Neuronal stem cell (in vitro differentiated cells): Measurements from ENCODE around the gene MAP3K4.

Experiments
- DNase-seq: peaks from one replicate; pipeline ENCODE4 v3.0.0-alpha.2; 2013; ENCODE audit warnings: low spot score
- H2AFZ ChIP-seq: one replicate; pipeline ENCODE4 v1.6.1; 2013; ENCODE audit warnings: mild to moderate bottlenecking, low read length, inconsistent platforms
- H2AK5ac ChIP-seq: 2 replicates; pipeline ENCODE4 v1.6.1; 2013; ENCODE audit warnings: low read depth, mild to moderate bottlenecking, inconsistent platforms, low read length, moderate library complexity, mixed read lengths
- H2BK120ac ChIP-seq: 2 replicates; pipeline ENCODE4 v1.6.1; 2013; ENCODE audit warnings: low read depth, mild to moderate bottlenecking, inconsistent platforms, low read length, moderate library complexity, mixed read lengths
- H2BK12ac ChIP-seq: one replicate; pipeline ENCODE4 v1.6.1; 2013; ENCODE audit warnings: low read length, inconsistent platforms
- H2BK15ac ChIP-seq: 2 replicates; pipeline ENCODE4 v1.6.1; 2013; ENCODE audit warnings: mild to moderate bottlenecking, low read length, inconsistent platforms, mixed read lengths
- H2BK5ac ChIP-seq: one replicate; pipeline ENCODE4 v1.6.1; 2013; ENCODE audit warnings: inconsistent platforms, mild to moderate bottlenecking, low read length, moderate library complexity
- H3K14ac ChIP-seq: one replicate; pipeline ENCODE4 v1.6.1; 2013; ENCODE audit warnings: low read length, inconsistent platforms
- H3K18ac ChIP-seq: 2 replicates; pipeline ENCODE4 v1.6.1; 2013; ENCODE audit warnings: low read length, inconsistent platforms
- H3K23ac ChIP-seq: 2 replicates; pipeline ENCODE4 v1.6.1; 2013; ENCODE audit warnings: low read depth, mild to moderate bottlenecking, mixed read lengths, low read length, inconsistent platforms; ENCODE audit not compliant: poor library complexity
- H3K27ac ChIP-seq: replicated peaks from 3 replicates; pipeline ENCODE4 v1.5.1; 2013; ENCODE audit warnings: low read length, inconsistent platforms
- H3K27me3 ChIP-seq, 3 experiments: 2 replicates each; pipeline ENCODE4 v1.6.1; 2013; ENCODE audit warnings: low read length in 3 of 3, mild to moderate bottlenecking in 2 of 3, inconsistent platforms in 1 of 3, low read depth in 1 of 3, mixed read lengths in 1 of 3, moderate library complexity in 1 of 3; ENCODE audit not compliant: control insufficient read depth in 3 of 3, insufficient read depth in 3 of 3
- H3K36me3 ChIP-seq, 2 donors: replicated peaks in 1 of 2; 2 replicates each; pipeline ENCODE4 v1.6.1; 2013; ENCODE audit warnings: low read length in 2 of 2; ENCODE audit not compliant: control insufficient read depth in 2 of 2, insufficient read depth in 2 of 2
- H3K4ac ChIP-seq: 2 replicates; pipeline ENCODE4 v1.6.1; 2013; ENCODE audit warnings: inconsistent platforms, mild to moderate bottlenecking, low read length, moderate library complexity
- H3K4me1 ChIP-seq, 2 donors: 1 replicate in 1 of 2; 2 replicates in 1 of 2; pipeline ENCODE4 v1.6.1; 2013; ENCODE audit warnings: low read length in 2 of 2, low read depth in 1 of 2; ENCODE audit not compliant: control insufficient read depth in 2 of 2, insufficient read depth in 1 of 2
- H3K4me2 ChIP-seq: one replicate; pipeline ENCODE4 v1.6.1; 2013; ENCODE audit warnings: mild to moderate bottlenecking, low read length, inconsistent platforms; ENCODE audit not compliant: insufficient read depth, poor library complexity, severe bottlenecking
- H3K4me3 ChIP-seq, 2 donors: 2 replicates each; pipeline ENCODE4 v1.5.1; 2013; ENCODE audit warnings: low read length in 2 of 2, mild to moderate bottlenecking in 2 of 2, inconsistent platforms in 1 of 2, moderate library complexity in 1 of 2
- H3K79me1 ChIP-seq: one replicate; pipeline ENCODE4 v1.6.1; 2013; ENCODE audit warnings: low read depth, mild to moderate bottlenecking, inconsistent platforms, low read length, moderate library complexity
- H3K9ac ChIP-seq: one replicate; pipeline ENCODE4 v1.6.1; 2013; ENCODE audit warnings: mild to moderate bottlenecking, low read depth, low read length, inconsistent platforms; ENCODE audit not compliant: poor library complexity
- H3K9me3 ChIP-seq, 2 donors: replicated peaks in 1 of 2; 2 replicates each; pipeline versions ENCODE3 to v1.6.1; 2013; ENCODE audit warnings: low read length in 2 of 2, mild to moderate bottlenecking in 2 of 2, inconsistent platforms in 1 of 2, low read depth in 1 of 2, mixed read lengths in 1 of 2, moderate library complexity in 1 of 2; ENCODE audit not compliant: control insufficient read depth in 2 of 2, insufficient read depth in 1 of 2
- H4K8ac ChIP-seq: one replicate; pipeline ENCODE4 v1.6.1; 2013; ENCODE audit warnings: low read depth, mild to moderate bottlenecking, inconsistent platforms, low read length, moderate library complexity
- H4K91ac ChIP-seq: one replicate; pipeline ENCODE4 v1.6.1; 2013; ENCODE audit warnings: low read length, low read depth, mild to moderate bottlenecking, inconsistent platforms; ENCODE audit not compliant: poor library complexity
- WGBS, 2 donors: extraction: QIAGEN DNeasy Blood & Tissue Kit; methylation state at CpG; one replicate each; pipeline ENCODE4 v1.1.7; 2013; ENCODE audit warnings: missing lambda C conversion rate in 2 of 2, mixed read lengths in 1 of 2; ENCODE audit not compliant: insufficient read length in 2 of 2, insufficient replicate concordance in 1 of 2; ENCODE audit errors: extremely low coverage in 2 of 2; 5-methylcytosine and 5-hydroxymethylcytosine counted together

The MAP3K4 gene

DNA sequence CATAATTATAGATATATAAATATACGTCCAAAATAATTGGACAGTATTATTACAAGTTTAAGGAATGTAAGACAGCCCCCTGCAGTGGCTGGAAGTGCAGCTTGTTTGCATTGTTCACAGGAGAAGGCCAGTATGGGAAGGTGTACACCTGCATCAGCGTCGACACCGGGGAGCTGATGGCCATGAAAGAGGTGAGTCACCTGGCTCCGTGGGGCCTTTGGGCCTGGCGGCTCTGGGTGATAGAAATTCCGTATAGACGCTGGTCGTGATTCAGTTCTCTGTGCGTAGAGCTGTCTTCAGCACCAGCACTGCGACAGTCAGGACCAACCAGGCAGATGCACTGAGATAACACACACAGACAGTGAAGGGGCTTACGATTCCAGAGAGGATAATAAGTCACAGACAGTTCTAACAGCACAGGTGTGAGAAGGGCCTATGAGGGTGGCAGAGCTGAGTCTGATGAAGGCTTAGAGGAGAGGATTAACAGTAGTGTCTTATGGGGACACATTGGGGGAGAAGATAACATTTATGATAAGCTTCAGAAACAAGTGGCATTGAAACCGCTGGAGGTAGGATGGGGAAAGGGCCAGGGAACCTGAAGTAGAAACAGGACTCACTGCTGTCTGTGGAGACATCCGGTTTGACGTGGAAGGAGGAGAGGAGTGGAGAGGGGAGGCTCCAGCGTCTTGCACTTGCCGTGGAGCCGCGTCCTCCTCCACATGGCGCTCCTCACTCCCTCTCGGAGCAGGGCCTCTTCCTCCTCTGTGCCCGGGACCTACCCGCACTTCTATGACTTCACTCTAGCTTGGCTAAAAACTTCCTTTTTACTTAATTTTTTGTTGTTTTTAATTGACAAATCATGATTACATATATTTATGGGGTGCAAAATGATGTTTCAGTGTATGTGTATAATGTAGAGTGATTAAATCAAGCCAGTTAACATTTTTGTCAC is 116.5 kb downstream of the MAP3K4 start:
- H3K4me2 ChIP-seq = no peak overlapping the region
- no CpG with 5 or more reads among the region's 23 CpGs for WGBS, 2 donors
- no peak overlapping the region for H3K14ac ChIP-seq
- no peak overlapping the region for H3K9ac ChIP-seq
- no peak overlapping the region for H2AK5ac ChIP-seq
- H3K23ac ChIP-seq = no peak overlapping the region
- H3K79me1 ChIP-seq = peaks cover 4% of the 10 kb centered on the region
- H3K18ac ChIP-seq = no peak overlapping the region
- no peak overlapping the region for H2BK15ac ChIP-seq
- no peaks in the 10 kb centered on the region for H3K27me3 ChIP-seq
- no peak overlapping the region for H3K4ac ChIP-seq
- no peak overlapping the region for H2BK5ac ChIP-seq
- no peak overlapping the region for H4K8ac ChIP-seq
- no peak overlapping the region for H4K91ac ChIP-seq
- H2BK12ac ChIP-seq = no peak overlapping the region
- no peak overlapping the region for H2BK120ac ChIP-seq
- peaks cover 52 to 100% of the 10 kb centered on the region in 2 donors for H3K36me3 ChIP-seq
- H3K4me3 ChIP-seq = no peak overlapping the region
- no peak overlapping the region for H2AFZ ChIP-seq
- peaks cover 0 to 2% of the 10 kb centered on the region in 2 donors for H3K9me3 ChIP-seq
- H3K4me1 ChIP-seq = no peaks in the 10 kb centered on the region
- H3K27ac ChIP-seq = no peak overlapping the region
- no peak for DNase-seq

GRCh38 chr6:161108916-161109315 is 117.3 kb downstream of the MAP3K4 start:
- H3K79me1 ChIP-seq = peaks cover 4% of the 10 kb centered on the region
- no peak overlapping the region for H3K23ac ChIP-seq
- H3K4me1 ChIP-seq = no peaks in the 10 kb centered on the region
- no peak overlapping the region for H3K4me2 ChIP-seq
- no peak overlapping the region for H2AFZ ChIP-seq
- no peak overlapping the region for H2BK120ac ChIP-seq
- DNase-seq = no peak
- no peaks in the 10 kb centered on the region for H3K27me3 ChIP-seq
- no peak overlapping the region for H3K4me3 ChIP-seq
- no peak overlapping the region for H2BK12ac ChIP-seq
- H2BK5ac ChIP-seq = no peak overlapping the region
- H3K36me3 ChIP-seq = peaks cover 49 to 100% of the 10 kb centered on the region in 2 donors
- H3K14ac ChIP-seq = no peak overlapping the region
- no peak overlapping the region for H3K18ac ChIP-seq
- H4K91ac ChIP-seq = no peak overlapping the region
- no peak overlapping the region for H3K27ac ChIP-seq
- no peak overlapping the region for H2BK15ac ChIP-seq
- H4K8ac ChIP-seq = no peak overlapping the region
- H3K9ac ChIP-seq = no peak overlapping the region
- H3K4ac ChIP-seq = no peak overlapping the region
- no CpG with 5 or more reads among the region's 5 CpGs for WGBS, 2 donors
- peaks cover 0 to 5% of the 10 kb centered on the region in 2 donors for H3K9me3 ChIP-seq
- H2AK5ac ChIP-seq = no peak overlapping the region

GRCh38 chr6:161109366-161109765 is 117.8 kb downstream of the MAP3K4 start:
- H3K18ac ChIP-seq = no peak overlapping the region
- WGBS, 2 donors = no CpG with 5 or more reads among the region's 4 CpGs
- H3K14ac ChIP-seq = no peak overlapping the region
- H3K4me1 ChIP-seq = no peaks in the 10 kb centered on the region
- no peak overlapping the region for H3K4me3 ChIP-seq
- no peak overlapping the region for H2AK5ac ChIP-seq
- no peaks in the 10 kb centered on the region for H3K27me3 ChIP-seq
- no peak overlapping the region for H3K23ac ChIP-seq
- H2BK15ac ChIP-seq = no peak overlapping the region
- H3K9ac ChIP-seq = no peak overlapping the region
- no peak overlapping the region for H2AFZ ChIP-seq
- H3K36me3 ChIP-seq = peaks cover 49 to 100% of the 10 kb centered on the region in 2 donors
- H3K9me3 ChIP-seq = peaks cover 0 to 5% of the 10 kb centered on the region in 2 donors
- H3K4me2 ChIP-seq = no peak overlapping the region
- H2BK12ac ChIP-seq = no peak overlapping the region
- H4K8ac ChIP-seq = no peak overlapping the region
- no peak overlapping the region for H2BK120ac ChIP-seq
- H3K27ac ChIP-seq = no peak overlapping the region
- no peak overlapping the region for H2BK5ac ChIP-seq
- H3K4ac ChIP-seq = no peak overlapping the region
- no peak for DNase-seq
- H4K91ac ChIP-seq = no peak overlapping the region
- H3K79me1 ChIP-seq = peaks cover 4% of the 10 kb centered on the region

DNA sequence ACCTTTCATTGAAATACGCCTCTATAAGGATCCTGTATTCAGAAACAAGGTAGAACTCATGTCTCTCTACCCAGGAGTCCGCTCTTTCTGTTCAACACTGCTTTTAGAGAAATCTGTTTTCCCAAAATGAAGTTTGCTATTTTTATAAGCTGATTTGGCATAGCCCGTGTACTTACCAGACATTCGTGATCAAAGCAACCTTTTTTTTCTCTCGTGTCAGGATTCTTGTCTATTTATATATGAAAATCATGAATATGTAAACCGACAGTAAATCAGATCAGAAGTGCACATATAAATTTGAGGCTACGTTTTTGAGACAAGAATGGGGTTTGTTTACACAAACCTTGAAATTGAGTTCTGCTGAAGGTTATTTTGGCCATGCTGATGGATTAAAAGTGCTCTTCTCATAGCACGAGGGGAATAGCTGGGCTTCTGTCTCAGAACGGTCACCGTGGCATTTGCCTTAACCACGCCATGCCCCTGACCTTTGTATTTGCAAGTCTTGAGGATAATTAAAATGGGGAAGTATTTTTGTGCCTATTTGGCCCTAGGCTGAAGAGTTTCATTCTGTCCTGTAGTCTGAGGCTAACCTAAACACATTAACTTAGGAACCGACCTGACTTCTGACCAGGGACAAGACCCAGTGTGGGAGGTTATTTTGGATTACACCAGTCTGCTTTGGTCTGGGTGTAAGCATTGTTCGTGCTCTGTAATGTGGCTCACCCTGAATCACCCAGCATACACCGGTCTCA is 118.6 kb downstream of the MAP3K4 start:
- H3K4me1 ChIP-seq = no peaks in the 10 kb centered on the region

More for the DNA sequence above, 118.6 kb downstream of the MAP3K4 start:
- H4K8ac ChIP-seq = no peak overlapping the region
- no peak overlapping the region for H2BK5ac ChIP-seq
- H3K14ac ChIP-seq = no peak overlapping the region
- no peak for DNase-seq
- H2AFZ ChIP-seq = no peak overlapping the region
- H3K23ac ChIP-seq = peak overlapping the region; percentile 19
- WGBS, 2 donors = no CpG with 5 or more reads among the region's 14 CpGs
- no peak overlapping the region for H3K18ac ChIP-seq
- H2BK12ac ChIP-seq = no peak overlapping the region
- no peak overlapping the region for H4K91ac ChIP-seq
- H2BK15ac ChIP-seq = no peak overlapping the region
- no peak overlapping the region for H3K27ac ChIP-seq
- H3K36me3 ChIP-seq = peaks cover 50 to 100% of the 10 kb centered on the region in 2 donors
- H3K4me3 ChIP-seq = no peak overlapping the region
- no peak overlapping the region for H3K4ac ChIP-seq
- H3K79me1 ChIP-seq = peaks cover 4% of the 10 kb centered on the region
- H3K27me3 ChIP-seq = no peaks in the 10 kb centered on the region
- no peak overlapping the region for H2AK5ac ChIP-seq
- H3K9ac ChIP-seq = no peak overlapping the region
- H2BK120ac ChIP-seq = no peak overlapping the region
- no peak overlapping the region for H3K4me2 ChIP-seq
- peaks cover 0 to 5% of the 10 kb centered on the region in 2 donors for H3K9me3 ChIP-seq
